SK-N-SH (cell line): Measurements from ENCODE around the gene ELF5. TPM values are rescaled to one million over a fixed set of nuclear protein-coding genes. Genes with fewer than 3 reads are reported as not detected.

ENCODE experiments used
- CTCF ChIA-PET: fragments of 300-600, 350-600 bp; formaldehyde crosslinking; extraction: SDS; loops from one replicate; lab custom pipeline; 2021; lab: Yijun Ruan, JAX
- POLR2A ChIA-PET: fragments of 350-600 bp; sonication (Branson Sonifier 250); formaldehyde crosslinking; extraction: SDS; loops from one replicate; lab custom pipeline; 2020; ENCODE audit warnings: antibody characterized with exemption, inconsistent platforms; lab: Yijun Ruan, JAX
- DNase-seq: peaks from one replicate; pipeline ENCODE4 v3.0.0; 2012
- H2AFZ ChIP-seq: fragments of 200-600 bp; sonication (generic); 2 replicates; pipeline ENCODE4 v1.8.1; 2016; ENCODE audit warnings: antibody characterized with exemption, mild to moderate bottlenecking, low read depth
- H3F3A ChIP-seq: fragments of 200-600 bp; sonication (generic); replicated peaks from 2 replicates; pipeline ENCODE3; 2016; ENCODE audit warnings: antibody characterized with exemption, mild to moderate bottlenecking; ENCODE audit not compliant: insufficient read depth
- H3K27ac ChIP-seq, 2 experiments: fragments of 200-500 bp in 1 of 2; fragments of 200-600 bp in 1 of 2; sonication (Bioruptor generic) in 1 of 2; sonication (generic), shearing (Covaris generic) in 1 of 2; 2 replicates each; pipeline versions ENCODE4 v1.5.1 to v1.6.1; 2014 to 2016; ENCODE audit warnings: low read depth in 2 of 2, inconsistent platforms in 1 of 2, low read length in 1 of 2, mild to moderate bottlenecking in 1 of 2, mixed read lengths in 1 of 2
- H3K27me3 ChIP-seq: fragments of 200-600 bp; sonication (generic), shearing (Covaris generic); 2 replicates; pipeline ENCODE4 v1.6.1; 2016; ENCODE audit warnings: mixed run types; ENCODE audit not compliant: insufficient read depth
- H3K36me3 ChIP-seq, 2 experiments: fragments of 200-500 bp in 1 of 2; fragments of 200-600 bp in 1 of 2; sonication (Bioruptor generic) in 1 of 2; sonication (generic) in 1 of 2; replicated peaks in 1 of 2; 2 replicates each; pipeline versions ENCODE3 to v1.5.1; 2014 to 2016; ENCODE audit warnings: low read length in 1 of 2, mild to moderate bottlenecking in 1 of 2; ENCODE audit not compliant: insufficient read depth in 2 of 2, control insufficient read depth in 1 of 2
- H3K4me1 ChIP-seq, 2 experiments: fragments of 200-500 bp in 1 of 2; fragments of 200-600 bp in 1 of 2; sonication (Bioruptor generic) in 1 of 2; sonication (generic), shearing (Covaris generic) in 1 of 2; 2 replicates each; pipeline versions ENCODE4 v1.5.1 to v1.6.1; 2014 to 2016; ENCODE audit warnings: low read depth in 1 of 2, low read length in 1 of 2, mixed run types in 1 of 2; ENCODE audit not compliant: insufficient read depth in 2 of 2, control insufficient read depth in 1 of 2
- H3K4me2 ChIP-seq: fragments of 200-600 bp; sonication (generic), shearing (Covaris generic); 2 replicates; pipeline ENCODE4 v1.6.1; 2017; ENCODE audit warnings: mixed run types
- H3K4me3 ChIP-seq, 2 experiments: fragments of 200-500 bp in 1 of 2; fragments of 200-600 bp in 1 of 2; sonication (Bioruptor generic) in 1 of 2; sonication (generic), shearing (Covaris generic) in 1 of 2; 2 replicates each; pipeline versions ENCODE4 v1.5.1 to v1.8.1; 2014 to 2016; ENCODE audit warnings: low read depth in 2 of 2, inconsistent platforms in 1 of 2, low read length in 1 of 2, mild to moderate bottlenecking in 1 of 2, mixed read lengths in 1 of 2, moderate library complexity in 1 of 2
- H3K79me2 ChIP-seq: fragments of 200-600 bp; sonication (generic); 2 replicates; pipeline ENCODE4 v1.8.1; 2017; ENCODE audit warnings: mild to moderate bottlenecking; ENCODE audit not compliant: insufficient read depth
- H3K9ac ChIP-seq: fragments of 200-600 bp; sonication (generic); 2 replicates; pipeline ENCODE4 v1.6.1; 2017; ENCODE audit warnings: mixed run types
- H3K9me2 ChIP-seq: fragments of 200-600 bp; sonication (generic); 2 replicates; pipeline ENCODE4 v1.6.1; 2017; ENCODE audit warnings: mixed run types
- H3K9me3 ChIP-seq: fragments of 200-600 bp; sonication (generic); 2 replicates; pipeline ENCODE4 v1.6.1; 2017; ENCODE audit warnings: mixed run types, mild to moderate bottlenecking, moderate library complexity
- H4K20me1 ChIP-seq: fragments of 200-600 bp; sonication (generic); 2 replicates; pipeline ENCODE4 v1.6.1; 2017; ENCODE audit warnings: mild to moderate bottlenecking, mixed run types; ENCODE audit not compliant: insufficient read depth
- CHD2 ChIP-seq: fragments of 150-350 bp; IDR thresholded peaks from 2 replicates; pipeline ENCODE4 v1.6.1; 2018; ENCODE audit warnings: low read length; ENCODE audit not compliant: partially characterized antibody
- CTCF ChIP-seq: fragments of 200-600 bp; sonication (generic); IDR thresholded peaks from 2 replicates; pipeline ENCODE4 v1.6.1; 2017; ENCODE audit warnings: antibody characterized with exemption, mild to moderate bottlenecking, moderate library complexity
- EP300 ChIP-seq, 2 experiments: IDR thresholded peaks; 2 replicates each; pipeline versions ENCODE4 v1.4.0 to v1.6.1; 2012; ENCODE audit warnings: borderline replicate concordance in 1 of 2, low read depth in 1 of 2, low read length in 1 of 2
- FOXM1 ChIP-seq: IDR thresholded peaks from 2 replicates; pipeline ENCODE4 v1.4.0; 2012; ENCODE audit warnings: low read depth, mild to moderate bottlenecking
- GABPA ChIP-seq: IDR thresholded peaks from 2 replicates; pipeline ENCODE4 v1.4.0; 2012; ENCODE audit warnings: low read depth, mild to moderate bottlenecking
- GATA2 ChIP-seq: sonication (generic); formaldehyde crosslinking; IDR thresholded peaks from 2 replicates; pipeline ENCODE4 v1.5.0; 2020; ENCODE audit warnings: mild to moderate bottlenecking, missing genetic modification reagents
- JUND ChIP-seq: IDR thresholded peaks from 2 replicates; pipeline ENCODE4 v1.4.0; 2012
- MEF2A ChIP-seq: IDR thresholded peaks from 2 replicates; pipeline ENCODE4 v1.4.0; 2012; ENCODE audit warnings: low read depth, borderline replicate concordance
- NFIC ChIP-seq: IDR thresholded peaks from 2 replicates; pipeline ENCODE4 v1.4.0; 2012; ENCODE audit warnings: borderline replicate concordance
- NRF1 ChIP-seq: IDR thresholded peaks from 2 replicates; pipeline ENCODE4 v1.6.1; 2012; ENCODE audit warnings: low read depth, mild to moderate bottlenecking, low read length
- POLR2AphosphoS5 ChIP-seq: IDR thresholded peaks from 2 replicates; pipeline ENCODE4 v1.6.1; 2012; ENCODE audit warnings: low read depth, low read length
- RCOR1 ChIP-seq: fragments of 150-350 bp; IDR thresholded peaks from 2 replicates; pipeline ENCODE4 v1.6.1; 2017; ENCODE audit warnings: antibody characterized with exemption, low read length
- RFX5 ChIP-seq: IDR thresholded peaks from 2 replicates; pipeline ENCODE4 v1.6.1; 2012; ENCODE audit warnings: mild to moderate bottlenecking, improper control_type of control experiment, low read length
- SIN3A ChIP-seq: IDR thresholded peaks from 2 replicates; pipeline ENCODE4 v1.6.1; 2012; ENCODE audit warnings: low read depth, mild to moderate bottlenecking, low read length, moderate library complexity, borderline replicate concordance
- SMC3 ChIP-seq: IDR thresholded peaks from 2 replicates; pipeline ENCODE4 v1.6.1; 2012; ENCODE audit warnings: low read depth, low read length, improper control_type of control experiment
- TAF1 ChIP-seq: IDR thresholded peaks from 2 replicates; pipeline ENCODE4 v1.6.1; 2012; ENCODE audit warnings: low read depth, mild to moderate bottlenecking, low read length, moderate library complexity, borderline replicate concordance
- TCF12 ChIP-seq: IDR thresholded peaks from 2 replicates; pipeline ENCODE4 v1.4.0; 2012
- TEAD4 ChIP-seq: IDR thresholded peaks from 2 replicates; pipeline ENCODE4 v1.4.0; 2012; ENCODE audit warnings: mild to moderate bottlenecking, borderline replicate concordance; ENCODE audit not compliant: insufficient read depth
- USF1 ChIP-seq: IDR thresholded peaks from 2 replicates; pipeline ENCODE4 v1.4.0; 2012; ENCODE audit warnings: low read depth, borderline replicate concordance
- YY1 ChIP-seq: IDR thresholded peaks from 2 replicates; pipeline ENCODE4 v1.4.0; 2012; ENCODE audit warnings: low read depth, mild to moderate bottlenecking
- WGBS: methylation state at CpG from one replicate; pipeline ENCODE4 v1.1.6; 2017; ENCODE audit warnings: low lambda C conversion rate; 5-methylcytosine and 5-hydroxymethylcytosine counted together
- polyA plus RNA-seq, 3 experiments: library from polyadenylated mRNA; depleted of rRNA; stranded (reverse); fragments of >200 nt; gene quantifications; 2 replicates each; pipeline ENCODE4 v1.2.3, GENCODE V29; 2012

ELF5 gene
- polyA plus RNA-seq, 1 of the 3 experiments (the other 2 are of a cell fraction): not detected

GRCh38 chr11:34439610-34440198 lies 73.9 kb downstream of the ELF5 start:
- no peaks in the 10 kb centered on the region for H3K9me3 ChIP-seq
- DNase-seq: peak; percentile 22
- no peak for TF ChIP-seq CTCF
- no peak for TF ChIP-seq JUND
- no peak for TF ChIP-seq NFIC
- no peak for TF ChIP-seq CHD2
- 23% methylated on average over 8 of the region's 8 CpGs for WGBS
- H3F3A ChIP-seq: no peaks in the 10 kb centered on the region
- ChIA-PET POLR2A (interaction anchor here (1.0 to 1.2 kb wide), 2 partner anchors 12 to 74 kb away, joined by 3 to 4 read pairs; no protein-coding TSS in a partner anchor), CTCF (interaction anchor here (2.1 to 2.5 kb wide), 2 partner anchors 53 to 73 kb away, joined by 7 to 9 read pairs; no protein-coding TSS in a partner anchor)
- H3K4me3 ChIP-seq: peak overlapping the region; percentile 91 to 92
- H3K79me2 ChIP-seq: peaks cover 37% of the 10 kb centered on the region
- H3K27ac ChIP-seq: peak overlapping the region; percentile 61 to 97; a peak in 3 of 4 replicates
- H3K27me3 ChIP-seq: no peaks in the 10 kb centered on the region
- peak overlapping the region; percentile 84; the same call in 1 of the 2 replicates for H3K9ac ChIP-seq
- H3K4me2 ChIP-seq: peak overlapping the region; percentile 89
- H3K4me1 ChIP-seq: peaks cover 9 to 14% of the 10 kb centered on the region in 2 experiments; a peak in 3 of 4 replicates
- no peaks in the 10 kb centered on the region for H3K9me2 ChIP-seq
- H3K36me3 ChIP-seq: no peaks in the 10 kb centered on the region
- no peaks in the 10 kb centered on the region for H4K20me1 ChIP-seq
- H2AFZ ChIP-seq: peak overlapping the region; percentile 99; the same call in 1 of the 2 replicates

GRCh38 chr11:34438529-34439507 lies 74.8 kb downstream of the ELF5 start, which contains the start of gene CAT:
CAT (plus strand) TSS chr11:34438934; CDS start chr11:34439014, 80 bp downstream.
- ChIA-PET POLR2A (interaction anchor here (0.5 to 1.2 kb wide), 3 partner anchors 11 to 73 kb away, joined by 3 to 4 read pairs (median 3); no protein-coding TSS in a partner anchor), CTCF (interaction anchor here (0.7 to 2.5 kb wide), 5 partner anchors 11 to 265 kb away, joined by 3 to 9 read pairs (median 4); no protein-coding TSS in a partner anchor)
- peak; percentile 98 for DNase-seq
- no peaks in the 10 kb centered on the region for H3K9me2 ChIP-seq
- peak within 1 kb of the TSS; percentile 61 to 97 for H3K27ac ChIP-seq
- peak within 1 kb of the TSS; percentile 99 for H2AFZ ChIP-seq
- peak within 1 kb of the TSS; percentile 91 to 92 for H3K4me3 ChIP-seq
- WGBS: 3% methylated on average over 17 of the region's 62 CpGs
- peak within 1 kb of the TSS; percentile 89 for H3K4me2 ChIP-seq
- peaks cover 30% of the 10 kb centered on the region for H3K79me2 ChIP-seq
- H3K36me3 ChIP-seq: no peaks in the 10 kb centered on the region
- H3K4me1 ChIP-seq: peaks cover 6 to 9% of the 10 kb centered on the region in 2 experiments; a peak in 3 of 4 replicates
- no peaks in the 10 kb centered on the region for H4K20me1 ChIP-seq
- H3F3A ChIP-seq: no peaks in the 10 kb centered on the region
- peak within 1 kb of the TSS; percentile 84 for H3K9ac ChIP-seq
- no peaks in the 10 kb centered on the region for H3K27me3 ChIP-seq
- no peaks in the 10 kb centered on the region for H3K9me3 ChIP-seq
- TF ChIP-seq YY1 (peak; percentile 11; the same call in 1 of the 2 replicates), SIN3A (peak; percentile 33; the same call in 1 of the 2 replicates), RCOR1 (no peak), USF1 (peak; percentile 16; the same call in 1 of the 2 replicates), TEAD4 (no peak), GABPA (no peak), EP300 (IDR thresholded peaks at IDR 0.05; ENCODE audit: borderline replicate concordance in 1 of 2, low read depth in 1 of 2, low read length in 1 of 2) (peak in 1 of 2 experiments; percentile 36; a peak in 2 of 4 replicates), TAF1 (peak; percentile 53; the same call in 1 of the 2 replicates), NRF1 (no peak), SMC3 (no peak), TCF12 (peak; percentile 3; the same call in 1 of the 2 replicates), GATA2 (CRISPR knock-in tag) (no peak), CTCF (no peak), POLR2AphosphoS5 (peak; percentile 90), NFIC (peak; percentile 42; the same call in 1 of the 2 replicates), RFX5 (peak; percentile 91), FOXM1 (no peak), MEF2A (no peak)
